PFSK-1 (cell line): ENCODE measurements around the gene HGF.

ENCODE experiments used
- FOXP2 ChIP-seq: optimal IDR thresholded peaks from 2 replicates; pipeline ENCODE3; 2011; ENCODE audit warnings: borderline replicate concordance, control low read depth, inconsistent platforms; ENCODE audit not compliant: insufficient read depth; ENCODE audit errors: extremely low read length, extremely low read depth
- POLR2AphosphoS5 ChIP-seq: IDR thresholded peaks from 2 replicates; pipeline ENCODE4 v1.6.1; 2012; ENCODE audit warnings: low read depth, mild to moderate bottlenecking, control low read depth, low read length, moderate library complexity
- REST ChIP-seq, 2 experiments: IDR thresholded peaks; 2 replicates each; pipeline versions ENCODE4 v1.6.1 to v1.8.0; 2011 to 2012; ENCODE audit warnings: low read depth in 2 of 2, low read length in 2 of 2, control low read depth in 1 of 2, inconsistent platforms in 1 of 2, mild to moderate bottlenecking in 1 of 2, moderate library complexity in 1 of 2; ENCODE audit not compliant: insufficient read depth in 1 of 2
- SIN3A ChIP-seq: IDR thresholded peaks from 2 replicates; pipeline ENCODE4 v1.6.1; 2012; ENCODE audit warnings: mild to moderate bottlenecking, low read length, moderate library complexity, borderline replicate concordance; ENCODE audit not compliant: insufficient read depth
- TAF1 ChIP-seq: IDR thresholded peaks from 2 replicates; pipeline ENCODE4 v1.6.1; 2012; ENCODE audit warnings: low read length, control low read depth, borderline replicate concordance; ENCODE audit not compliant: insufficient read depth

- TF ChIP-seq REST (IDR thresholded peaks at IDR 0.05; ENCODE audit: insufficient read depth in 1 of 2, low read depth in 2 of 2, low read length in 2 of 2) (no peak), POLR2AphosphoS5 (no peak), TAF1 (no peak), SIN3A (no peak), FOXP2 (no peak)
These were observed 682 bp downstream of the HGF start for GRCh38 chr7:81768951-81769778.
